Measurements from ENCODE around the gene TEKTIP1.

TEKTIP1 gene

GRCh38 chr19:3538965-3539755 lies at the start of gene TEKTIP1:
TSS of gene TEKTIP1 (plus strand) at chr19:3539174. CDS start at chr19:3539178, 4 bp downstream.
- no peak for DNase-seq

- no peak for DNase-seq
Observed at GRCh38 chr19:3491396-3492119, 47.4 kb upstream of the TEKTIP1 start.

- DNase-seq = no peak
Observed at GRCh38 chr19:3492131-3492839, 46.7 kb upstream of the TEKTIP1 start.

GRCh38 chr19:3492919-3493318 lies 46.1 kb upstream of the TEKTIP1 start:
- no peak for DNase-seq

- DNase-seq = no peak
Observed at GRCh38 chr19:3493651-3494050, 45.3 kb upstream of the TEKTIP1 start.

GRCh38 chr19:3494051-3494450 lies 44.9 kb upstream of the TEKTIP1 start:
- peak; percentile 71 for DNase-seq

- DNase-seq = no peak
Observed at GRCh38 chr19:3494559-3494958, 44.4 kb upstream of the TEKTIP1 start.

GRCh38 chr19:3496392-3497273 lies 42.3 kb upstream of the TEKTIP1 start:
- no peak for DNase-seq

GRCh38 chr19:3497757-3498520 lies 41.0 kb upstream of the TEKTIP1 start:
- DNase-seq = no peak

GRCh38 chr19:3499738-3500428 lies 39.1 kb upstream of the TEKTIP1 start:
- no peak for DNase-seq

GRCh38 chr19:3500429-3501101 lies 38.4 kb upstream of the TEKTIP1 start, which contains the start of gene DOHH:
TSS of gene DOHH (minus strand) at chr19:3500674. CDS start at chr19:3496814, 3,860 bp downstream.
- DNase-seq = peak; percentile 95

- DNase-seq = no peak
Observed at GRCh38 chr19:3501780-3502179, 37.2 kb upstream of the TEKTIP1 start.

- no peak for DNase-seq
Observed at GRCh38 chr19:3503036-3503572, 35.9 kb upstream of the TEKTIP1 start.

GRCh38 chr19:3504735-3505134 lies 34.2 kb upstream of the TEKTIP1 start:
- no peak for DNase-seq

- peak; percentile 100 for DNase-seq
Observed at GRCh38 chr19:3505598-3506383, 33.2 kb upstream of the TEKTIP1 start, which contains the start of gene FZR1. TSS of gene FZR1 (plus strand) at chr19:3506311. CDS start at chr19:3522990, 16,679 bp downstream.

GRCh38 chr19:3506384-3507340 lies 32.3 kb upstream of the TEKTIP1 start:
- DNase-seq = peak; percentile 64

- no peak for DNase-seq
Observed at GRCh38 chr19:3507371-3508120, 31.4 kb upstream of the TEKTIP1 start.
